GM18867 (cell line): ENCODE measurements around the gene CYREN.
A peak's percentile ranks its signal among the peaks of the same experiment; 100 is the strongest.

Experiments used
- ATAC-seq: cut with Tn5 transposase; IDR thresholded peaks from one replicate; pipeline ENCODE4 v1.9.1; 2021; ENCODE audit warnings: mild to moderate bottlenecking, moderate library complexity; ENCODE audit not compliant: unreplicated experiment

The CYREN gene

DNA sequence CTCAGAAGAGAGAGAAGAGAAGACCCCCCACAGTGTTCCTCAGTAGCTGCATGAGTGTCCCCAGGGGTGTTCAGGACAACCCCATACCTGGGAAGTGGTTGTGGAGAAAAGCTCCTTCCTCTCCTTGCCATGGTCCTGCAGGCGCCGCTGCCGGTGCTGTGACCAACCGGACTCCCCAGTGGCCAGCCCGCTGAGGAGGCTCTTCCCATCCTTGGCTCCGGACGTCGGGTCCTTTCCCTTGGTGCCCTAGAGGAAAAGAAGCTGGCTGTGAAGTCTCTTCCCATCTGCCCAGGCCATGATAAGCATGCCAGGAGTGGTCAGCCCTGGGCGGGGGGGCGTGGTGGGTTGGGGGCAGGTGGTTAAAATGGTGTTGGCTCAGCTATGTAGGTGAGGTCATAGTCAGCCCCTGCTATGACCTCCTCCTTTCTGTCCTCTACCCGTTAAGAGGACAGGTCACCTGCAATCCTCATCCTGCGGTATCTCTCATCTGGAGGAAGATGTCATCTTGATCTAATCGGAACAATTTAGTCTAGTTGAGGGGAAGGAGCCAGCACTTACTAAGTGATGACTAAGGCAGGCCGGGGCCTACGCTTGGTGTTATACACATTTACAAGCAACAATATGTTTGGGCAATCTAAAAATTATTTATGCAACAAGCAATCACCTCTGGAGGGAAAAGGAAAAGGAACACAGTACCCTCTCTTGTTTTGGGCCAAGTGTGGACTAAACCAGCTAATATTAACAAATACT, 27.6 kb upstream of the CYREN start:
- ATAC-seq = no peak

DNA sequence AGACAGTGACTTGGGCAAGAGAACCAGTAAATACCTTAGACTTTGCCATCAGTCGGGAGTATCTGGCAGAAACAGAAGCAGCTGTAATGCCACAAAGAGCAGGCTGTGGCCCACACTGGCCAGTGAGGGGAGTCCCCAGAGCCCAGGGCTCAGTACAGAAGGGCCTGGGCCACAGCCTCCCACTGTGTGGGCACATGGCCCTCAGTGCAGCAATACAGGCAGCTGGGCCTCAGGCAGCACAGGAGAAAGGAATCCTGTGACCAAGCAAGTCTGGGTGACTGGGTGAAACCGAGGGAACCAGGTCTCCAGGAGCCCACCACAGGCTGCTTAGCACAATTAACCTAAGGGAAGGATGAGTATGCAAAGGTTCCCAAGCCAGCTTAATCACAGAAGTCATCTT, 26.8 kb upstream of the CYREN start:
- no peak for ATAC-seq

DNA sequence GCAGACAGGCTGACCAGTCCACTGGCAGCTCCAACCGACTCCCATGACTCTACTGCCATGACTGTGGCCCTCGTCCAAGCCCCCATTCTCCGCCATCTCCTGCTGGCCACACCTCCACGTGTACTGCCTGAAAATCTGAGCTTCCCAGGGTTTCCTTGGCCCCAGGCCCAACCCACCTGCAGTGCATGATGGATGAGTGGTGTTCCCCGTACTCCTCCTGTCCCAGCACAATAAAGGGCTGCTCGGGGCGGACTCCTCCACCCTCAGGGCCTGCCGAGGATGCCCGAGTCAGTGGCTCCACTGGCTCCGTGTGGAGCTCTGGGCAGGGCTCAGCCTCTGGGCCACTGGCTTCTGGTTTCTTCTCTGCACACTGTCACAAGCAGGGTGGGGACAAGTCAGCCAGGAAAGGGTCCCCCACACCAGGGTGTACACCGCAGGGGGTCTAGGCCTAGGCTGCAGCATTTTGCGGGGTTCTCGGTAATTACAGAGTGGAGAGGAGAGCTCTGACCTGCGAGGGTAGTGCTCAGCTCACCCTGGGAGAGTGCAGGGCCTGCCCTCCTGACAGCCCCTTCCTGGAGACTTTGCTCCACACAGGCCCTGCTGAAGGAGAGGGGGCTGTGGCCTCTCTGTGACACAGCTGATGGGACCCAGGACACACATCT, 25.6 kb upstream of the CYREN start:
- no peak for ATAC-seq

DNA sequence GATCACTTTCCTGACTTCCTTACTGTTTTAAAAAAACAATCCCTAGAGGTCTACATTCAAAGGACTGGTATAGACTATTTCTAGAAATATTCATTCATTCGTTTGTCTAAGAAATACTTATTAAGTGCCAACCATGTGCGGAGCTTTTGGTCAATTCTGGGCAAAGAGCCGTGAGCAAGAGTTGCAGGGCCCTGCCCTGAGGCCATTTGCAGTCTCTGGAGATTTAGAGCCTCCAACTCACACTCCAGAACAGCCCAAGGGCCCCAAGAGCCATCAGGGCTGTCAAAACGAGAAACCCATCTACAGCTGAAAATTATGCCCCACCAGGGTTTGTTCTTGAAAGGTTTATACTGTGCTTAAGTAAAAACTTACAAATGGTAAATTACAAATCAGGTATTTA, 24.6 kb upstream of the CYREN start:
- ATAC-seq = no peak

DNA sequence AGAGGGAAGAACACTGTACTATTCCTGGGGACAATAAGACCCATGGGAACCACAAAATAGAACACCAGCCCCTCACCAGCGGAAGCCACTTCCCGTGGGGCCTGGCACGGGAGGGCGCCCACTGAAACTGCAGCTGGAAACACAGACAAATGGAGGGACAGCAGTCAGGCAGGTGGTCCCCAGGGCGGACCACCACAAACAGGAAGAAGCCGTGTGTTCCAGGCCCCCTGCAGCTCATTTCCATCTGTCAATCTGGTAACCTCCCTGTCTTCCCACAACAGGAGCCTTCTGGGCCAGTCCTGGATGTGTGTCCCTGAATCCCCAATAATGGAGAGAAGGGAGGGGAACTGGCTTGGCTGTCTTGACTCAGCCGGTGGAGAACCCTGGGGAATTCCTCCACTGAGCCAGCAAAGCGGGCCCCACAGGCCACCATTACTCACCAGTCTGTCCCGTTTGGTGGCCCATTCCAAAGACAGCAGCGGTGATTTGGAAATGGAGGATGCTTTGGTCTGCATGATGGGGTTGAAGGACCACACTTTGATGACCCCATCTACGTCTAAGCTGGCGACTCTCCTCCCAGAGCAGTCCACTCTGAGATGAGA, 24.1 kb upstream of the CYREN start:
- no peak for ATAC-seq

DNA sequence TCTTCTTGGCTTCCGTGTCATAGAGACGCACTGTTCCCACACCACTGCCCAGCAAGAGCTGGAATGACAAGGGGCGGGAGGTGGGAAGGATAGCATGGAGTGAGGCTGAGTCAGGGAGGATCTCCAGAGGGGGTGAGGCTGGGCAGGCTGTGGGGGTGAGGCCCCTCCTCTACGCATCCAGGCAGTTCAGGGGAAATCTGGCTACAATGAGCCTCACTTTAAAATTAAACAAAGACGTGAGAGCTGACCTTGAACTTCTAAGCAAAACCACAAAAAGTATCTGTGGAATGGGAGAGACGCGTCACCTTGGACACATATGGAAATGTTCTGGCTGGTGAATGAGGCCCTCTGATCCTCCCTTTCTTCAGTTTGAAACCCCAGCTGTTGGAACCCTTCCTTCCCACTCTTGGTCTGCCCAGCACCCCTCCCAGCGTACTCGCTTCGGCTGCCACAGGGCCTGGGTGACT, 23.1 kb upstream of the CYREN start:
- no peak for ATAC-seq

DNA sequence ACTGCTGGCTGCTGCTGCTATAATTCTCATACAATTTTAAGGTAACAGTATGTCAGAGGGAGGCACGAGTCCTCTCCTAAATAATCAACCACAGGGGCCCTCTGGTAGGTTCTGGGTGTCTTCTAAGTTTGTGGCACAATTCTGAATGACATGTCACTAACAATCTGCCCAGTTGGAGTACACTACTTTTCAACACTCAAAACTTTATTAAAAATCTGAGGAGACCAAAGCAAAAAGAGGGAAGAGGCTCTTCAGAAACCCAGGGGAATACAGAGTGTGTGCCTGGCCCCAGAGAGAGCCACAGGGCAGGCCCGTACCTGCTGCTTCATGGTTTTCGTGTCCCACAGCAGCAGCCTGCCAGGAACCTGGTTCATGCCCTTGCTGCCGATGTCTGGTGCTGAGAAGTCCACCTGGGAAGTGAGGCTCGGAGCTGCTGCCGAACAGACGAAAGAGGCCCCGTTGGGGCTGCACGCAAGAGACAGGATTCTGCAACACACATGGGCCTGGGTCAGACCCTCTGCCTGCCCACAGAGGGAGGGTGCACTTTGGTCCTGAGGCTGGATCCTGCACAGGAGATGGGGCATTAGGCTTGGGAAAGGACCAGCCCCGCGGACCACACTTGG, 22.5 kb upstream of the CYREN start:
- ATAC-seq = no peak

DNA sequence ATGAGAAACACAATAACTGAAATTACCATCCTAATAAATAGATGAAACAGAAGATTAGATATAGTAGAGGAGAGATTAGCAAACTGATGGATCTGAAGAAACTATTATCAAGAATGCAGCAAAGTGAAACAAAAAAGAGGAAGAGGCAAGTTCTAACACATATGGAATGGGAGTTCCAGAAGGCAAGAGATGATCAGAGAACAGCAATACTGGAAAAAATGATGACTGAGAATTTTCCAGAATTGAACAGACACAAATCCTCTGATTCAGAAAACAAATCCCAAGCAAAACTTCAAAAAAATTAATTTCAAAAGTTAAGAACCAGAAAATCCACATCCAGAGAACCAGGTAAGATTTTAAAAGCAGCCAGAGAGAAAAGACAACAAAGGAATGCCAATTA, 20.2 kb upstream of the CYREN start:
- ATAC-seq = no peak

DNA sequence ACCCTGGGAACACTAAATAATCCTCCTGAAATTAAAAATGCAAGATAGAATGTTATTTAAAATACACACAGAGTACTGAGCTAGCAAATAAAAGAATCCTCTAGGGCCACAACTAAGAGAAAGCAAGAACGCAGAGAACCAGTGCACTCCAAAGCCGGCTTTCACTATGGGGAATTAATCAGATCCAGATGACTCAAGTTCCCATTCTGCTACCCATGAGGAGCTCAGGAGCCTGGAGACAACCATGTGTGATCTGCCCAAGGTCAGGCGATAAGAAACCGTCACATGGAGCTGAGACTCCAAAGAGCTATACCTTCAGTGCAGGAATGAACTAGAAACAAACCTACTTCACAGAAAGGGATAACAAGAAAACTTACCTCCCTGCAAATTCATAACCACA, 19.5 kb upstream of the CYREN start:
- ATAC-seq = no peak

DNA sequence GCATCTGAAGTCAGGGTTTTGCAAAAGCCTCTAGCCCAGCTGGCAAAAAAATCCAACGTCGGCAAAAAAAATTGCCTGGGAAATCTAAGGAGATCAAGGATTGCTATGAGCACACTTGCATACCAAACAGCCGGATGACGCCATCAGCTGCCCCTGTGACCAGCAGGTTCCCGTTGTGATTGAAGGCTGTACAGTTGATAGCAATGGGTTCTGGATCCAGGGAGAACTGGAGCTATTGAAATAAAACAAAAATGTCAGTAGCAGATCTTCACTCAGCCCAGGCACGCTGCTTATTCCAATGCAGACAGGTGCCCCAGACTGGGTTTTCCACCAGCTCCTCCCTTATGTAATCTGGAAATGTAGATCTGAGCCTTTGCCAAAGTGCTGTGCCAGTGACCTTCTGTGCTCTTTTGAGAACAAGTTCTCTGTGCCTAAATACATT, 18.7 kb upstream of the CYREN start:
- ATAC-seq = no peak

DNA sequence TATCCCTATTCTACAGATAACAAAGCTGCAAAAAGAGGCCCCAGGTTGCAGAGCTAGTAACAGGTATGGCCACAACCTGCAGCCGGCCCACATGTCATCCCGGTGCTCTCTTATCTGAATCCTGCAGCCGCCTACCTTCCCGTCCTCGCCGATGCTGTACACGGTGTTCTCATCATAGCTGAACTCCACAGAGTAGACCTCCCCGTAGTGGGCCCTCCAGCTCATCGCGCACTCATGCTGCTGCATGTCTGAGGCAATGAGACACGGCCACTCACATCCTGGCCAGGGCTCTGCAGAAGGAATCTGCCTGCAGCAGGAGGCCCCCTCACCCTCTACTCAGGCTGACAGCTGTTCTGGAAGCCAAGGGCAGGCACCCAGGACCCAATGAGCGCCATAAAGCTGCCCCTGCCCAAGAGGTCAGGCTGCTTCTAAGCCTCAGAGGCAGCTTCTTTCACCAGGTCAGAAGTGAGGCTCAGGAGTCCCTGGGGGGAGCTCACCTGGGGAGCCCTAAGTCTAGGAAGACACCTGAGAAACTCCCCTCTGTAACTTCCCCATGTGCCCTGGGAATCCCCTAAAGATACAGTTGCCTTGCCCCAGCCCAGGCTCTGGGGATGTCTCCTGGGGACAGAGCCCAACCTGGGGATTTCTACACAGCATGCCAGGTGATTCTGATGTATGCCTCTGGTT, 17.9 kb upstream of the CYREN start:
- no peak for ATAC-seq

DNA sequence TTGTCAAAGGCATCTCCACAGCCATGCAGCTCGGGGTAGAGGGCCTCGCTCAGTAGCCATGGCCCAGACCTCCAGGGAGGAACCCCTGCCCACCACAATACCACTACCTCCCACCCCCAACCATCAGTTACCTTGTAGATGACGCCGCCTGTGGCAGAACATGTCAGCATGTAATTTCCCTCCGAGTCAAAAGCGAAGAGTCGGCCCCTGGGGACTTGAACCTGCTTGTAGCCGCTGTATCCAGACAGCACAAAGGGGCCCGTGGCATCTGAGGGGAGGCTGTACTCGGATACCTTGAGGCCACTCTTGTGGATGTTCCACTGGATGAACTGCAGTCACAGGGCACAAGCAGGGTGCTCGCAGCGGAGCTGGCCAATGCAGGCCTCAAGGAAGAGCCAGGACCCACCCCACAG, 16.3 kb upstream of the CYREN start:
- peak; percentile 34 for ATAC-seq

DNA sequence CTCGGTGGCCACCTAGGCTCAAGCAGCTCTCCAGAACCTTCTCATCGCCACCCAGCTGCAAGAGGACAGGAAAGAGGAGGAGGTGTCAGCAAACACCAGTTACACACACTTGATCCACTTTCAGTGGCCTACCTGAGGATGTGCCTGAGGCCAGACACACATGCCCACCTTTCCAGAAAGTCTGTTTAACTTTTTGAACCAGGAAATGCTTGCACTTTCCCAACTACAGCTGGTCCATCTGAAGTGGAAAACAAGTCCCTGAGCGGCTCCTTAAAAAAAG, 15.7 kb upstream of the CYREN start:
- no peak for ATAC-seq

DNA sequence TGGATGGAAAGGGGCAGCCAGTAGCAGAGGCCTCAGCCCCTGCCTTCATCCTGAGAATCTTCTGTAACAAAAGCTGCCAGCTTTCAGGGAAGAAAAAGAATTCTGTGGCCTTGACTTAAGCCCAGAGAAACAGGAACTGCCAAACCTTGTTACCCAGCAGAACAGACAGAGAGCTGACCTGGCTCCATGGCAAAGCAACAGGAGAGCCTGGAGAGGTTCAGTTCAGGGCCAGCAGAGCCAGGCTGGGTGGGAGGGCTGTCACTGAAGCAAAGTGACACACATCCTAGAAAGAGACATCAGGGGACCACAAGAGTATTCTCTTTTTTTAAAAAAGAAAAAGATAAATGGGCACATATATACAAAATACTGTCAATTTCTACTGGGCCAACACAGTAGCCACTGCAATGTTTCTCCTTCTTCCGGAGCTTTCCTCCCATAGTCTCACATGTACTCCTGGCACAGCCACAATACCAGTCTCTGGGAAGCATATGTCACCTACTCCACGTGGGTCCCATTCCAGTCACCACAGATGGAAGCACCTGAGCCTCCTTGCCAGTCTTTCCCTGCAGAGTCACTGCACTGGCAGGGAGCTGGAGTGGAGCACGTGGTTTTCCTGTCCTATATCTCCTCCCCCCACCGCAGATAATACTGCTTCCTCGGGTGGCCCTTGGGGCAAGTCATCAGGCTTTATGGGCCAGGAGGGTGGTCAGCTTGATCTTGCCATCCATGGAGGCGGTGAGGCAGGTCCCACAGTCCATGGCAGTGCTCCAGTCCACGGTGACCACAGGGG, 15.2 kb upstream of the CYREN start:
- no peak for ATAC-seq

DNA sequence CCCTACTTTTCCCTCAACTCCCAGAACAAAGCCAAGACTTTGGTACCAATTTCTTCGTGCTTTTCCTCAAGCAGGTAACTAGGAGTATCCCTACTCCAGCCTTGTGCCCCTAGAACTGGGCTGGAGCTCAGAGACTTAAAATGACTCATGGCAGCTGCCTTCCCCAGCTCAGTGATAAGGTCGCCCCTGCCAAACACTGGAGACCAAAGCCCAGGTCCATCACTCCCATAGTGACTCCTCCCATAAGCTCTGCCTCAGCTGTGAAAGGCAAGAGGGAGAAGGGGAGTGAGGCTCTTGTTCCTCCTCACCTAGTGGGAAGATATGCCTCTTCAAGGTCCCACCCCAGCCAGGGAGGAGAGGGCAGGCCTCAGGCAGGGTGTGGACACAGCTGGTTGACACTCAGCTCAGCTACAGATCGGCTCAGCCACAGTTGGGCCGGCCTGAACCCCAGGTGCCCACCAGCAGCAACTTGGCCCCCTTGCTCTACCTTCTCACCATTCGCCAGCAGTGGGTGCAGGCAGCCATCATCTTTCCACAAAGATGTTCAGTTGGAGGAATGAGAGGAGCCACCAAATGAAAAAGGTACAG, 13.8 kb upstream of the CYREN start:
- no peak for ATAC-seq

DNA sequence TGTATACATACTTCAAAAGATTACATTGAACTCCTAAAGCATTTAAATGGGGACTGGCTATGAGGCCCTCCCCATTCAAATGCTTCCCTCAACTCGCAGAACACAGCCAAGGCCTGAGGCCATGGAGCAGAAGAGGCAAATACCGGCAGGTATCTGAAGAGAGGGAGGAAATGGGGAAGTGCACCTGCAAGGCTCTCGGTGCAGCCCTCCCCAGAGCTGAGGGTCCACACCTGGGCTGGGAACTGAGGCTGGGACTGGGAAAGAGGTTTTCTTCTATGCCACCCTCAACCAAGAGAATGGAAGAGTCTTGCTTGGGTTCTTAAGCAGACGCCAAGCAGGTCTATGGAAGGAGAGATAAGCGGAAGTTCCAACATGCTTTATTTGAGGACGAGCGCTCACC, 13.0 kb upstream of the CYREN start:
- no peak for ATAC-seq

DNA sequence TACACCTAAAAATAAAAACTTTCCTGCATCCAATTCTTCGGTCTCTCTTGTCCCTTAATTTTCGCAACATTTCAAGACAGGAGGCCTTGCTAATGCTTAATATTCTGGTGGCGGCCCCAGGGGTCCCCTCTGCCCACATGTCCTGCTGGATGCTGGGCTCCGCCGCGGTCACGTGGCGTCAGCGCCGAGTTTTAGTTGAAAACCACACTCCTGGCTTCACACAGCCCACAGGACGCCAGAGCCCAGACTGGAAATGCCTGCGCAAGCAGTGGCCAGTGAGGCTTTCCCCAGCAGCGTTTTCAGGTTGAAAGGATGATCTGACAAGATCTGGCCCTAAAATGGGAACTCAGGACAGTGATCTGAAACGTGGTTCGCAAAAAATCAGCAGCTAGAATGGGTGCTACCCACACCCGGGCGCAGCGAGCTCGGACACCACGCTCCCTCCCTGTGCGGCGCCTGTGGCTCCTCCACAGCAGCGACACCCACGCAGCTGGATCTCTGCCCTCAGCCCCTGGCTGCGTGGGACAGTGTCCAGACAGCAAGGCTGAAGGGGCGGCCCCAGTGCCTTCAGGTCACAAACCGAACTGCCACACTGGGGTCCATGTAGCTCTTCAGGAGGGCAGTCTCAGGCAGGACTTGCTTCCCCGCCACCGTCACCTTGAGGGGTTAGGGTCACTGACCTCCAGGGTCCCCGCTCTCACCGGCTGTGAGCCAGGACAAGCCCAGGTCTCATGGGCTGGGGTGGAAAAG, 11.6 kb upstream of the CYREN start:
- no peak for ATAC-seq

DNA sequence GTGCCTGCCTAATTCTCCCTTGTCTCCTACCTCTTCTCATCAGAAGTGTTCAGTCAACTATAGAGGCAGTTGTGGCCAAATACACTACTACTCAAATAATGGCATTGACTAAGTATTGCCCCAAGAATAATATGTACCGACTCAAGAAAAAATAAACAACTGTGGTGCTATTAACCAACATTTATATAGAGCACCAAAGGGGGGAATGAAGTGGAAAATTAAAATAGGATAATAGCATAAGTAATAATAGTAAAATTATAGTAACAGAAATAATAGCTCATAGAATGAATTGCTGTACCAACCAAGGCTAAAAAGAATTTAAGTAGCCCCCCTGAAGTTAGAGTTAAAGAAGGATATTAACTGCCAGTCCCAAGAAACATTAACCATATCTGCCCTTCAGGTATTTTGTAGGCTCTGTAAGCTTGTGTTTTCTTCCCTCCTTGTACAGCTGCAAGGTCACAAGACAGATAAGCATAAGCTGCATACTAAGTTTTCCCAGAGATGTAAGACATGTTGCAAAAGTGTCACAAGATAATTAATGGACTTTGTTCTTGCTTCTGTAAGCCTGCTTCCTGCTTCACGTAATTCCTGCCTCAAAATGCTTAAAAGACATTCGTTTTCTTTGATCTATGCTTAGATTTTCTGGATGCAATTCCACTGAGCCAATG, 10.9 kb upstream of the CYREN start:
- no peak for ATAC-seq

DNA sequence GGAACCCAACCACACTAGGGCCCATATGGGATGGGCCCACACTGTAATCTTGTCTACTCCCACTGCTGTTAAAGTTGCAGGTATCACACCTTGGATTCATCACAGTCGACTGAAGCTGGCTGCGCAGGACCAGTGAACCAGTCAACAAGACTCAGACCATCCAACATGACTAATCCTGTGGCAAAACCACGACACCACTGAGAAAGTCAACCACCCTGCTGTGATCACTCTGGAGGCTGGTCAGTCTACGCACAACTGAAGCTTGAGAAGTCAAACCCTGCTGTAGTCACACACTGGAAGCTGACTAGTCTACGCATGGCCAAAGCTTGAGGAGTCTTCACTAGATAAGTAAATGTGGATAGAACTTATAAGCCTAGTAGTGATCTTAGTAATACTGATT, 9.6 kb upstream of the CYREN start:
- ATAC-seq = peak; percentile 60
